ENCODE measurements around the gene FAHD1. TPM values are rescaled to one million over a fixed set of nuclear protein-coding genes. Genes with fewer than 3 reads are reported as not detected.

The FAHD1 gene
- total and polyA plus RNA-seq, 9 of the 15 experiments (the other 6 are each of a cell fraction or from before 2014, with no cell fraction given): 2.2 to 20.9 (median 10.7) TPM

DNA sequence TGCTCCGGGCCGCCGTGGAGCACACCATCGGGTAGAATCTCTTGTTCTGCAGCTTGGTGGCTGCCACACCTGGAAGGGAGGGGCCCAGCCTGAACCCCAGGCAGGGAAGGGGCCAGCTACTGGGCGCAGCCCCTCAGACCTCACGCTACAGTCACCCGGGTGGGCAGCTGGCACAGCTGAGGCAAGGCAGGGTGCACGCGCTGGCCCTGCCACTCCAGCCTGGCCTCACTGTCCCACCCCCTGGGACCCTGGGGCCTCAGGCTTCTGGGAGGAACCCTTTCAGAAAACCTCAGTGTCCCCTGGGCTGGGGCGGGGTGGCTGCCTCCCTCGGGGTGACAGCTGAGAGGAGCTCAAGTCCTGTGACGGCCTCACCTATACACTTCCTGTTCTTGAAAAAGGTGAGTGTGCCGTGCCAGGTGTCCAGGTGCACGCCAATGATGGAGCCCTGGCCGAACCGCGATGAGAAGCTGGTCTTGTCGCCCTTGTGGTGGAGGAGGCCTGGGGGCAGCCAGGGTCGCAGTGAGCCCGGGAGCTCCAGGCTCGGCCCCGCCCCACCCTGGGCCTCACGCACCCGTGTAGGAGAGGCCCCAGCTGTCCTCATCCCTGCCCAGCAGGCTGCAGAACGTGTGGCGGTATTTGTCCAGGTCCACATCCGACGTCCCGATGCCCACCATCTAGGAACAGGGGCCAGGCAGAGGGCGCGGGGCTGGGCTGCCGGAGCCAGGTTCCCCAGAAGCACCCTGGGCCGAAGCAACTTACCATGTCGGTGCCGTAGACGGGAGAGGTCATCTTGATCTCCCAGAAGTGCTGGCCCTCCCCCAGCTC is 49.4 kb upstream of the FAHD1 start (continued):
- TF ChIP-seq CCAR2 (IDR thresholded peaks at IDR 0.05; ENCODE audit: low read depth, low read length): no peak
- no peak for TF ChIP-seq ZBTB7A (IDR thresholded peaks at IDR 0.05; ENCODE audit: borderline replicate concordance, control insufficient read depth, low read depth, low read length)

DNA sequence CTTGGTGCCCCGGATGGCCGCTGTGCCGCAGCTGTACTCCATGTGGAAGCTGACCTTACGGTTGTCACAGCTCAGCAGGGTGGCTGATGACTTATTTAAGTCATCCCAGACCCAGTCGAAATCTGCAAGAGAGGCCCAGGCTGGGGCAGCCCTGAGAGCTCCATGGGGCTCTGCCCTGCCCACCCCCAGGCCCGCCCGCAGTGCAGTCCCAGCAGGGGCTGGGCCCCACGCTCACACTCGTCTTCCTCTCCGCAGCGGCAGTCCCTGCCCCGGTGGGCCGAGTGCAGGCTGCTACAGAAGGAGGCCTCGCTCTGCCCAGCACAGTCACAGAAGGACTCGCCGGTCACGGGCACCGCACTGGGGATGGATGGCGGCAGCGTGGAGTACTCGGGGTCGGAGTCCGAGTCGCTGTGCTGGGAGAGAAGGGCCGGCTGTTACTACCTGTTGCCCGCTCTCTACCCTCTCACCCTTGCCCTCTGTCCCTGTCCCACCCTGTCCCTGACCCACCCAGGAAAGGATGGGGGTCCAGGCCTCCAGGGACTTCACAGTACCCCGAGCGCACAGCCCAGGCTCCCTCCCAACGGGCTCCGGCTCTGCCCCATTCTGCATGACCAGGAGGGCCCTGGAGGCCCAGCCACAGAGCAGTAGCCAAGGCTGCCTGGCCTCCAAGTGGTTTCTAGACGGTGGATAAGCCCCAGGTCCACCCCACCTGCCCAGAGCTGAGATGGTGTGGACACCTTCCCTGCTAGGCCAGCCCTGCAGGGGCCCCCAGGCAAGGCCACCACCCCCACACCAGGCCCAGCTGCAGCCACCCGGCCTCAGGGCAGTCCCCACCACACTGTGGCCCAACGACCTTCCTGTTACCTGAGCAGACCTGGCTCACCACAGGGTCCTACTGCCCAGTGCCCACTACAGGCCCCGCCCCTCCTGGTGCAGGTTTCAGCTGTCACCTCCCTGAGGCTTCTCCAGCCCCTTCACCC is 48.5 kb upstream of the FAHD1 start:
- Histone ChIP-seq H3K4me1 (replicated peaks in 1 of 2; ENCODE audit: control insufficient read depth in 2 of 2, insufficient read depth in 2 of 2, low read length in 2 of 2) (peaks cover 9 to 89% of the 10 kb centered on the region in 2 experiments; a peak in 4 of 5 replicates), H3K27ac (ENCODE audit: extremely low read depth, low read depth, low read length) (no peak overlapping the region), H3K4me3 (no peak overlapping the region), H4K20me1 (replicated peaks; ENCODE audit: control insufficient read depth, insufficient read depth, low read length) (peaks cover 3% of the 10 kb centered on the region; the same call in 1 of the 2 replicates), H3K36me3 (ENCODE audit: control insufficient read depth, insufficient read depth, low read length) (peaks cover 52% of the 10 kb centered on the region; the same call in 2 of the 3 replicates), H2AFZ (ENCODE audit: low read depth, low read length) (no peak overlapping the region), H3K27me3 (ENCODE audit: control insufficient read depth in 2 of 2, insufficient read depth in 2 of 2, low read length in 2 of 2) (no peaks in the 10 kb centered on the region), H3K9me3 (replicated peaks; ENCODE audit: control insufficient read depth, insufficient read depth, low read depth, low read length) (no peaks in the 10 kb centered on the region), H3K4me2 (ENCODE audit: insufficient read depth, low read length) (no peak overlapping the region), H3K79me2 (ENCODE audit: control insufficient read depth, insufficient read depth, low read length) (peaks cover 32% of the 10 kb centered on the region), H3K9me1 (ENCODE audit: control insufficient read depth, insufficient read depth, low read length) (peaks cover 2% of the 10 kb centered on the region), H3K9ac (ENCODE audit: insufficient read depth in 1 of 2, low read depth in 2 of 2, low read length in 2 of 2) (peak overlapping the region in 1 of 2 experiments; percentile 84; a peak in 2 of 4 replicates)
- WGBS (ENCODE audit: insufficient coverage, low coverage, missing lambda C conversion rate): 74% methylated on average over 26 of the region's 34 CpGs
- TSS peak; percentile 23 for BruUV-seq (replicated peaks)
- CTCF ChIA-PET (ENCODE audit: low intra/inter-chr PET ratio): no interaction called here
- in situ Hi-C loops (cut with MboI) (no loop called here), intact Hi-C loops (cut with micrococcal nuclease) (no loop called here)
- POLR2A ChIA-PET: interaction anchor here (0.6 to 1.4 kb wide), 7 partner anchors 8 to 1343 kb away, joined by 3 to 8 read pairs (median 3); partner anchors contain the start of genes ECI1, MSRB1 and RPS2
- ATAC-seq (no peak), FAIRE-seq (no peak), DNase-seq (ENCODE audit: extremely low read depth in 1 of 4, low spot score in 3 of 4) (no peak)
- TF ChIP-seq EWSR1 (IDR thresholded peaks at IDR 0.05; ENCODE audit: borderline replicate concordance, low read depth, partially characterized antibody): no peak
- TF ChIP-seq PCBP1 (IDR thresholded peaks at IDR 0.05; ENCODE audit: low read depth, low read length, poor library complexity, severe bottlenecking): peak; percentile 15
- peak; percentile 45; the same call in 1 of the 2 replicates for TF ChIP-seq POLR2AphosphoS2 (IDR thresholded peaks at IDR 0.05; ENCODE audit: low read length)
- TF ChIP-seq, protein P1, sequence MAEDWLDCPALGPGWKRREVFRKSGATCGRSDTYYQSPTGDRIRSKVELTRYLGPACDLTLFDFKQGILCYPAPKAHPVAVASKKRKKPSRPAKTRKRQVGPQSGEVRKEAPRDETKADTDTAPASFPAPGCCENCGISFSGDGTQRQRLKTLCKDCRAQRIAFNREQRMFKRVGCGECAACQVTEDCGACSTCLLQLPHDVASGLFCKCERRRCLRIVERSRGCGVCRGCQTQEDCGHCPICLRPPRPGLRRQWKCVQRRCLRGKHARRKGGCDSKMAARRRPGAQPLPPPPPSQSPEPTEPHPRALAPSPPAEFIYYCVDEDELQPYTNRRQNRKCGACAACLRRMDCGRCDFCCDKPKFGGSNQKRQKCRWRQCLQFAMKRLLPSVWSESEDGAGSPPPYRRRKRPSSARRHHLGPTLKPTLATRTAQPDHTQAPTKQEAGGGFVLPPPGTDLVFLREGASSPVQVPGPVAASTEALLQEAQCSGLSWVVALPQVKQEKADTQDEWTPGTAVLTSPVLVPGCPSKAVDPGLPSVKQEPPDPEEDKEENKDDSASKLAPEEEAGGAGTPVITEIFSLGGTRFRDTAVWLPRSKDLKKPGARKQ (CRISPR knock-in tag; IDR thresholded peaks at IDR 0.05): no peak
- TF ChIP-seq, protein P2, sequence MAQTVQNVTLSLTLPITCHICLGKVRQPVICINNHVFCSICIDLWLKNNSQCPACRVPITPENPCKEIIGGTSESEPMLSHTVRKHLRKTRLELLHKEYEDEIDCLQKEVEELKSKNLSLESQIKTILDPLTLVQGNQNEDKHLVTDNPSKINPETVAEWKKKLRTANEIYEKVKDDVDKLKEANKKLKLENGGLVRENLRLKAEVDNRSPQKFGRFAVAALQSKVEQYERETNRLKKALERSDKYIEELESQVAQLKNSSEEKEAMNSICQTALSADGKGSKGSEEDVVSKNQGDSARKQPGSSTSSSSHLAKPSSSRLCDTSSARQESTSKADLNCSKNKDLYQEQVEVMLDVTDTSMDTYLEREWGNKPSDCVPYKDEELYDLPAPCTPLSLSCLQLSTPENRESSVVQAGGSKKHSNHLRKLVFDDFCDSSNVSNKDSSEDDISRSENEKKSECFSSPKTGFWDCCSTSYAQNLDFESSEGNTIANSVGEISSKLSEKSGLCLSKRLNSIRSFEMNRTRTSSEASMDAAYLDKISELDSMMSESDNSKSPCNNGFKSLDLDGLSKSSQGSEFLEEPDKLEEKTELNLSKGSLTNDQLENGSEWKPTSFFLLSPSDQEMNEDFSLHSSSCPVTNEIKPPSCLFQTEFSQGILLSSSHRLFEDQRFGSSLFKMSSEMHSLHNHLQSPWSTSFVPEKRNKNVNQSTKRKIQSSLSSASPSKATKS (CRISPR knock-in tag; IDR thresholded peaks at IDR 0.05): no peak
- TF ChIP-seq ZBED1 (IDR thresholded peaks at IDR 0.05): no peak
- no peak for TF ChIP-seq MTA3 (IDR thresholded peaks at IDR 0.05; ENCODE audit: borderline replicate concordance)
- TF ChIP-seq, protein P3, sequence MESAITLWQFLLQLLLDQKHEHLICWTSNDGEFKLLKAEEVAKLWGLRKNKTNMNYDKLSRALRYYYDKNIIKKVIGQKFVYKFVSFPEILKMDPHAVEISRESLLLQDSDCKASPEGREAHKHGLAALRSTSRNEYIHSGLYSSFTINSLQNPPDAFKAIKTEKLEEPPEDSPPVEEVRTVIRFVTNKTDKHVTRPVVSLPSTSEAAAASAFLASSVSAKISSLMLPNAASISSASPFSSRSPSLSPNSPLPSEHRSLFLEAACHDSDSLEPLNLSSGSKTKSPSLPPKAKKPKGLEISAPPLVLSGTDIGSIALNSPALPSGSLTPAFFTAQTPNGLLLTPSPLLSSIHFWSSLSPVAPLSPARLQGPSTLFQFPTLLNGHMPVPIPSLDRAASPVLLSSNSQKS (CRISPR knock-in tag; IDR thresholded peaks at IDR 0.05): no peak
- TF ChIP-seq HEY1 (CRISPR knock-in tag; IDR thresholded peaks at IDR 0.05; ENCODE audit: borderline replicate concordance): no peak

Data from K562 (cell line).